GM12891 (cell line): ENCODE results near the gene CRTC3.

Source experiments
- PAX5 ChIP-seq: IDR thresholded peaks from 2 replicates; pipeline ENCODE4 v1.6.1; 2011; ENCODE audit warnings: low read length, moderate library complexity, mild to moderate bottlenecking; ENCODE audit not compliant: insufficient read depth, severe bottlenecking
- POLR2A ChIP-seq: IDR thresholded peaks from 2 replicates; pipeline ENCODE4 v1.6.1; 2011; ENCODE audit warnings: low read depth, low read length, control low read depth
- POLR2AphosphoS5 ChIP-seq: IDR thresholded peaks from 2 replicates; pipeline ENCODE4 v1.6.1; 2011; ENCODE audit warnings: low read depth, low read length, control low read depth
- POU2F2 ChIP-seq: IDR thresholded peaks from 2 replicates; pipeline ENCODE4 v1.6.1; 2011; ENCODE audit warnings: low read depth, mild to moderate bottlenecking, control low read depth, low read length, moderate library complexity
- SPI1 ChIP-seq: IDR thresholded peaks from 2 replicates; pipeline ENCODE4 v1.6.1; 2011; ENCODE audit warnings: low read depth, low read length, control low read depth
- TAF1 ChIP-seq: IDR thresholded peaks from 2 replicates; pipeline ENCODE4 v1.6.1; 2011; ENCODE audit warnings: low read depth, low read length, control low read depth

DNA sequence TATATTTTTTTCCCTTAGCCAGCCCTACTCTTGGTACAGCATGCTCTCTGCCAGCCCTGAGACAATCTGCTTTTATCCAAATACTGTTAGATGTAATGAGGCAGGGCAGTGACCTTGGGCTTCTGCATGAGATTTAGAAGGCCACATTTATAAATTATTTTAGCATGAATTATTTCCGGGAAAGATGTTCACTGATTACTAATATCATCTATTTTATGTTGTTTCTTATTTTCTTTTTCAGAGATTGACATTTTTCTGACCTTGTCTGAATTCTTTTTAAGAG, 23.1 kb downstream of the CRTC3 start:
- TF ChIP-seq POLR2AphosphoS5: no peak
- no peak for TF ChIP-seq POLR2A
- TF ChIP-seq TAF1: no peak
- no peak for TF ChIP-seq SPI1
- no peak for TF ChIP-seq PAX5
- TF ChIP-seq POU2F2: no peak
